Thyroid gland (tissue), 4 donors: ENCODE results near the gene PNPLA4. TPM values are rescaled to one million over a fixed set of nuclear protein-coding genes. Genes with fewer than 3 reads are reported as not detected.

Experiments
- DNase-seq, 2 donors: peaks; one replicate each; pipeline ENCODE4 v3.0.0-alpha.2; 2019
- H3K27ac ChIP-seq, 3 donors: fragments of 200-600 bp; sonication (generic); 1 replicate in 2 of 3; 2 replicates in 1 of 3; pipeline ENCODE4 v1.5.1; 2016 to 2019; ENCODE audit warnings: mild to moderate bottlenecking in 1 of 3, moderate library complexity in 1 of 3
- H3K27me3 ChIP-seq: fragments of 200-600 bp; sonication (generic); one replicate; pipeline ENCODE4 v1.5.1; 2019
- H3K36me3 ChIP-seq, 2 donors: fragments of 200-600 bp; sonication (generic); one replicate each; pipeline ENCODE4 v1.5.1; 2016 to 2019
- H3K4me1 ChIP-seq, 2 donors: fragments of 200-600 bp; sonication (generic); one replicate each; pipeline ENCODE4 v1.5.1; 2017 to 2019
- H3K4me3 ChIP-seq, 3 donors: fragments of 200-600 bp; sonication (generic); replicated peaks in 1 of 3; 1 replicate in 2 of 3; 2 replicates in 1 of 3; pipeline ENCODE4 v1.5.1; 2016; ENCODE audit warnings: mild to moderate bottlenecking in 1 of 3
- H3K9me3 ChIP-seq: fragments of 200-600 bp; sonication (generic); one replicate; pipeline ENCODE4 v1.5.1; 2017
- POLR2A ChIP-seq, 2 donors: fragments of 450-650 bp; IDR thresholded peaks; one replicate each; pipeline ENCODE4 v1.6.1; 2017; ENCODE audit warnings: antibody characterized with exemption in 2 of 2, mild to moderate bottlenecking in 2 of 2, moderate library complexity in 1 of 2
- WGBS, 2 donors: methylation state at CpG; one replicate each; pipeline ENCODE4 v1.1.5; 2017; 5-methylcytosine and 5-hydroxymethylcytosine counted together
- intact Hi-C: fragments of 100-400 bp; cut with DNase I; formaldehyde crosslinking; loops from one replicate; pipeline ENCODE4 v1.15.1; 2023
- total RNA-seq, 4 donors: library from RNA; depleted of rRNA; stranded (reverse); fragments of >200 nt; gene quantifications; one replicate each; pipeline ENCODE4 v1.2.3, GENCODE V29; 2016
- TF ChIP-seq, protein P1 (sequence below), 6 experiments: fragments of 200-600 bp in 3 of 6; fragments of 450-650 bp in 3 of 6; sonication (generic) in 3 of 6; IDR thresholded peaks; one replicate each; pipeline ENCODE4 v1.5.1; 2016 to 2019; ENCODE audit warnings: antibody characterized with exemption in 6 of 6, mild to moderate bottlenecking in 2 of 6, inconsistent platforms in 1 of 6, moderate library complexity in 1 of 6

Gene PNPLA4
- total RNA-seq, 4 donors from 2014 or later: 19.7 to 70.1 (median 39.5) TPM

GRCh38 chrX:7921750-7922149 is 5.5 kb downstream of the PNPLA4 start:
- WGBS, 2 donors: 94 to 95% methylated on average over 12 of the region's 12 CpGs
- peaks cover 0 to 3% of the 10 kb centered on the region in 2 donors for H3K4me1 ChIP-seq
- intact Hi-C loops: no loop called here
- peaks cover 13 to 20% of the 10 kb centered on the region in 2 donors for H3K36me3 ChIP-seq
- no peak overlapping the region for H3K4me3 ChIP-seq
- no peak for DNase-seq
- H3K27me3 ChIP-seq: no peaks in the 10 kb centered on the region
- no peak overlapping the region for H3K27ac ChIP-seq
- TF ChIP-seq, protein P1, sequence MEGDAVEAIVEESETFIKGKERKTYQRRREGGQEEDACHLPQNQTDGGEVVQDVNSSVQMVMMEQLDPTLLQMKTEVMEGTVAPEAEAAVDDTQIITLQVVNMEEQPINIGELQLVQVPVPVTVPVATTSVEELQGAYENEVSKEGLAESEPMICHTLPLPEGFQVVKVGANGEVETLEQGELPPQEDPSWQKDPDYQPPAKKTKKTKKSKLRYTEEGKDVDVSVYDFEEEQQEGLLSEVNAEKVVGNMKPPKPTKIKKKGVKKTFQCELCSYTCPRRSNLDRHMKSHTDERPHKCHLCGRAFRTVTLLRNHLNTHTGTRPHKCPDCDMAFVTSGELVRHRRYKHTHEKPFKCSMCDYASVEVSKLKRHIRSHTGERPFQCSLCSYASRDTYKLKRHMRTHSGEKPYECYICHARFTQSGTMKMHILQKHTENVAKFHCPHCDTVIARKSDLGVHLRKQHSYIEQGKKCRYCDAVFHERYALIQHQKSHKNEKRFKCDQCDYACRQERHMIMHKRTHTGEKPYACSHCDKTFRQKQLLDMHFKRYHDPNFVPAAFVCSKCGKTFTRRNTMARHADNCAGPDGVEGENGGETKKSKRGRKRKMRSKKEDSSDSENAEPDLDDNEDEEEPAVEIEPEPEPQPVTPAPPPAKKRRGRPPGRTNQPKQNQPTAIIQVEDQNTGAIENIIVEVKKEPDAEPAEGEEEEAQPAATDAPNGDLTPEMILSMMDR (IDR thresholded peaks at IDR 0.05): no peak
- no peak for TF ChIP-seq POLR2A (IDR thresholded peaks at IDR 0.05)
- H3K9me3 ChIP-seq: no peaks in the 10 kb centered on the region

- Histone ChIP-seq H3K27me3 (no peaks in the 10 kb centered on the region), H3K4me3 (no peak overlapping the region), H3K36me3 (no peaks in the 10 kb centered on the region), H3K27ac (no peak overlapping the region), H3K9me3 (no peaks in the 10 kb centered on the region), H3K4me1 (no peaks in the 10 kb centered on the region)
- TF ChIP-seq, protein P1 (IDR thresholded peaks at IDR 0.05): no peak
- TF ChIP-seq POLR2A (IDR thresholded peaks at IDR 0.05): no peak
- 92 to 97% methylated on average over 5 of the region's 5 CpGs for WGBS, 2 donors
- no peak for DNase-seq
- intact Hi-C loops: no loop called here
Measured at GRCh38 chrX:7908821-7909220, 18.4 kb downstream of the PNPLA4 start.

DNA sequence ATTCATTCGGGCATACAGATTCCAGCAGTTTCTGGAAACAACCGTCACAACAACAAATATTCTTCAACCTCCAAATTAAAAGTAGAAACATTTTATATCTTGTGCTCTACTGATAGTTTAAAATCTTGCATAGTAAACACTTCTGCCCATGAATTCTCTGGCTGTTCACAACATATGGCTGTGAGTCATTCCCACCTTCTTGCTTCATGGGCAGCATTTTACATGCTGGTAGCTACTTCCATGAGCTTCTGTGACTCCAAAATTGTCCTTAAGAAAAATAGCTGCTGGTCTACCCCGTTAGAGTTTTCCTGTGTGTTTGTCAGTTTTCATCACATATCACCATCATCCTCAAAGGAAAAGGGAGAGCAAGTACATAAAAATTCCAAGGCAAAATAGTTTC is 22.7 kb downstream of the PNPLA4 start:
- no peak for DNase-seq
- no peaks in the 10 kb centered on the region for H3K9me3 ChIP-seq
- peaks cover 8 to 18% of the 10 kb centered on the region in 2 donors for H3K36me3 ChIP-seq
- H3K27me3 ChIP-seq: no peaks in the 10 kb centered on the region
- intact Hi-C loops: no loop called here
- H3K27ac ChIP-seq: no peak overlapping the region
- H3K4me3 ChIP-seq: no peak overlapping the region
- no peak for TF ChIP-seq POLR2A (IDR thresholded peaks at IDR 0.05)
- TF ChIP-seq, protein P1 (IDR thresholded peaks at IDR 0.05): no peak
- H3K4me1 ChIP-seq: no peaks in the 10 kb centered on the region
- 83 to 95% methylated on average over 3 of the region's 3 CpGs for WGBS, 2 donors

DNA sequence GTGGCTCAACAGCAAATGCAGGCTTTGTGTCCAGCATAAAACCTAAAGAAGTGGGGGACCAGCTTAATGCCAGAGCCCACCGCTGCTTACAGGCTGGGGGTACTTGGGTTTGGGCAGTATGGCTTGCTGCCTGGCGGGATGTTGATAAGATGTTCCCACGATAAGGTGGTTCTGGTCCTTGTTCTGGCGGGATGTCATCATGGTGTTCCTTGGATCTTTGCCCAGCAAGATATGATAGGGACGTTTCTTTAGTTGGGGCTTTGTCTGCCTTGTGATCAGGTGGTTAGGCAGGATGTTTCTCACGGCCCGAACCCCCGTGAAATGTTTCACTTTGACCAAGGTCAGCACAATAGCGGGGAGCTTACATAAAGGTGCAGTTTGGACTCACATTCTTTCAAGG is 35.3 kb downstream of the PNPLA4 start:
- no peak for DNase-seq
- no peak for TF ChIP-seq POLR2A (IDR thresholded peaks at IDR 0.05)
- TF ChIP-seq, protein P1 (IDR thresholded peaks at IDR 0.05): no peak
- intact Hi-C loops: no loop called here
- Histone ChIP-seq H3K4me3 (no peak overlapping the region), H3K9me3 (no peaks in the 10 kb centered on the region), H3K4me1 (no peaks in the 10 kb centered on the region), H3K36me3 (no peaks in the 10 kb centered on the region), H3K27ac (no peak overlapping the region), H3K27me3 (no peaks in the 10 kb centered on the region)
- 75% methylated on average over 9 of the region's 9 CpGs for WGBS, 2 donors

- Histone ChIP-seq H3K36me3 (no peaks in the 10 kb centered on the region), H3K27me3 (no peaks in the 10 kb centered on the region), H3K9me3 (no peaks in the 10 kb centered on the region), H3K4me3 (no peak overlapping the region), H3K27ac (no peak overlapping the region), H3K4me1 (no peaks in the 10 kb centered on the region)
- WGBS, 2 donors: 83 to 84% methylated on average over 2 of the region's 2 CpGs
- TF ChIP-seq POLR2A (IDR thresholded peaks at IDR 0.05): no peak
- TF ChIP-seq, protein P1 (IDR thresholded peaks at IDR 0.05): no peak
- no peak for DNase-seq
- intact Hi-C loops: no loop called here
Measured at GRCh38 chrX:7889680-7890079, 37.5 kb downstream of the PNPLA4 start.
